Endometrium (tissue), 2 donors: ENCODE measurements around the gene CCNI2.

ENCODE experiments used
- FAIRE-seq: peaks from 2 replicates; lab custom pipeline; 2012; peaks lifted over from hg19 to GRCh38; lab: Jason Lieb, UNC
- donor health status: control.
- donor health status: control.

The CCNI2 gene

DNA sequence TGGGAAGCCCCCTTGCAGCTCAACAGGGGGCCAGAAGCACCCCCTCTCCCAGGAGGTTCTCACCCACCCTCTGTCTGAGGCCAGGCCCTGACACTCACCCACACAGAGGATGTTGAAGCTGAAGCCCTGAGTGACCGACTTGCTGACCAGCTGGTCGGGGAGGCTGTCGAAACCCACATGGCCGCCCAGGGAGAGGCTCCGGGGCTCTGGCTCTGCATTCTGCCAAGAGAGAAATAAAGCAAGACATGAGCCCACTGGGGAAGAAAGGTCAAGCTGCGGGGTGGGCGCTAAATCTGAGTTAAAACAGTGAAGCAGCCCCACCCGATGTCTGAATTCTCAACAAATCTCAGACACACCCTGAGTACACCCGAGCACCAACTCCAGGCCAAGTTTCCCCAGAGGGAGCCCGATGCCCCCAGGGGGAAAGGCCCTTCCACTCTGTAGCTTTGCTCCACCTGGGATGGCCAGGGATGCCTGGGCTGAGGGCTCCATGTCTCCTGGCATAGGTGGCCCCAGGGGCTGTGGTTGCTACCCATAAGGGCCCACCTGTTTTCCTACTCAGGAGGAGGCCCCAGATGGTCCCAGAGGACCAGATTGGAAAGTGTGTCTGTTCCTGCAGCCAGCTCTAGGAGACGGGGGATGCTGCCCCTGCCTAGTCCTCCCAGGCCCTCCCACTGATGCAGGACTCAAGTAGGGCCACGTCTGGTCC, 18.2 kb downstream of the CCNI2 start:
- FAIRE-seq = no peak

DNA sequence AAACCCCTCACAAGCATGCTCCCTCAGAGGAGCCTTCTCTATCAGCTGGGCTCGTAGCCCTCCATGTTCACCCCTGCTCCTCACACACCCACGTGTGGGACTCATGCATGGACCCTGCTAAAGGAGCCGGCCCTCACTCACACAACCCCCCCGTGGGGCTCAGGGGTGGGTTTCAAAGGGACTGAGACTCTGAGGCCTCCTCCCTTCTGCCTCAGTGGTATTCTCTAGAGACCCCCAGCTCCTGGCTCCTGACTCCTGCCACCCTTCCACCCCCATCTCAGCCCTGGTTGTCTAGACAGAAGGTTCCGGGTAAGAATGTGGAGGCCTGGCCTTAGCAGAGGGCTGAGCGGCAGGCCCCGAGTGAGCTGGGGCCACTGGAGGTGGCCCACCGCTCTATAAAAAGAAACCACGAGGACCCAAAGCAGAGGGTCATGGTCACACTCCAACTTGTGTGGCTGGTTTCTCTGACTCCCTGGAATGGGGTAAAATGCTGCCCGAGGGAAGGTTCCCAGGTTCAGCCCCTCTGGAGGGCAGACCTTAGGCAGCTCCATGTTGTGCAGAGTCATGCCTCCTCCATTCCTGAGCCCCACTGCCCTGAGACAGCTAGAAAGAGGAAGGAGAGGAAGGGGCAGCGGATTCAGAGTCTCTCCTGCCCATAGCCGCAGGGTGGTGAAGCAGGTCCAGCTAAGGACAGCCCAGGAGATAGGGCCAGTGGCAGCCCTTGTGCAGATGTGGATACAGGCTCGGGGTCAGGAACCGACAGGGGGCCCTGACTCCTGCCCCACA, 19.0 kb downstream of the CCNI2 start:
- no peak for FAIRE-seq

- no peak for FAIRE-seq
These were observed 19.5 kb downstream of the CCNI2 start for GRCh38 chr5:132766806-132767055.

GRCh38 chr5:132767150-132767549, 19.9 kb downstream of the CCNI2 start:
- FAIRE-seq = no peak

DNA sequence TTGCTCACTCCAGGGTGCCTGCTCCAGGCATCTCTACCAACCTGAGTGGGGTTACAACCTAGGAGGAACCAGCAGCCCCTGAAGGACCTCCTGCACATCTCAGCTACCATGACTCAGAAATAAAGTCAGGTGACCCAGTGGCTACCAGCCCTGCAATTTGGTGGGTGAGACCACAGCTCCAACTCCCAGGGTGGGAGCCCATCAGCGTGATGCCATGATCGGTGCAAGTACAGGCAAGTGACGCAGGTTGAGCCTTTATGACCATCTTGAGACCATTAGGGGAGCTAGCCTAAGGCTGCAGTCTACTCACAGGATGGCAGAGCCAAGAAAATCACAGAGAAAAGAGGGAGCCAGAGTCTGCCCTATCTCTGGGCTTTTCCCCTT, 21.3 kb downstream of the CCNI2 start:
- no peak for FAIRE-seq

DNA sequence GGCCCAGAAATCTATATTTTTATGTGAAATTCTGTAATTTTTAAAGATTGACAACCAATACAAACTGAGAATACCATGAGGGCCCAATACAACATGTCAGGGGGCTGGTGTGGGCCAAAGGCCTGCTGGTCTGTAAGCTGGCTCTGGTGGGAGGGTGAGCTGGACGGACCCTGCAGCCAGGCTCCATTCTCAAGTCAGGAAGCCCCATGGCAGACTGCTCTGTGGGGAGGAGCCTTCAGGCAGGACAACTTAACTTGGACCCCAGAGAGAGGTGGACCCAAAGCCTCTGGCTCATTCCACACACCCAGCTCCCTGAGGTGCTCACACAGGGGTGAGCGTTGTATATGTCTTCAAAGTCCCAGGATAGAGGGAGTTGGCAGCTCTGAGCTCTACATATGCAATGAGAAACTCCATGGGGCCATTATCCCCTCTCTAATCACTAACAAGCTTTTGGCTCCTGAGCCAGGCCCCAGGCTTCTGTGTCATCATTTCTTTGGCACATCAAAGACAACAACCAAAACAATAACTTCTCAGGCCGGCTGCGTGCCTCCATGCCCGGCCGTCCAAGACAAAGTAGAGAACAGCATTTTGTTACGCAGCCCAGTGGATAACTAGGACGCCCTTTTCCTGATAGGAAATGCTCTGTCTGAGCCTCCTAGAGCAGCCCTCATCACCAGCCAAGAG, 23.4 kb downstream of the CCNI2 start:
- no peak for FAIRE-seq

DNA sequence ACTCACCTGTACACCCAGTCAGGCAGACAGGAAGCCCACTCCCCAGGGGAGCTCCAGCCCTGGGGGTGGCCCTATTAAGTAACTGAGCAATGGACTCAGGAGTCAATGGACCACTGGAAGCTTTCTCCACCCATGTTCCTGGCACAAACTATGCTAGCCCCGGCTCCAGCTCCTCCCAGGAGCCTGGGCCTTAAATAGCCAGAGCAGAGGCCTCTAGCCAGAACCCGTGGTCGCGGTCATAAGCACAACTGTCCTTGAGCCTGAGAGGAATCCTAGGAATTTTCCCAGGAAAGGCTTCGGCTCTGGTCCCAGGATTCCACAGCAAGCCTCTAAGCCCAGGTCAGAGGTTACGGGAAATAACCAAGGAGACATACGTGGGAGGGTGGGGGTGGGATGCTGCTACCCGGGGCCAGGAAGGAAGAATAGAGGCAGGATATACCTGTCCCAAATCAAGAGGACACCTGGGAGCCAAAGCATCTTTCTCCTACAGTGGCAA, 24.3 kb downstream of the CCNI2 start:
- no peak for FAIRE-seq

- no peak for FAIRE-seq
These were observed 25.3 kb downstream of the CCNI2 start for GRCh38 chr5:132772291-132773070.

DNA sequence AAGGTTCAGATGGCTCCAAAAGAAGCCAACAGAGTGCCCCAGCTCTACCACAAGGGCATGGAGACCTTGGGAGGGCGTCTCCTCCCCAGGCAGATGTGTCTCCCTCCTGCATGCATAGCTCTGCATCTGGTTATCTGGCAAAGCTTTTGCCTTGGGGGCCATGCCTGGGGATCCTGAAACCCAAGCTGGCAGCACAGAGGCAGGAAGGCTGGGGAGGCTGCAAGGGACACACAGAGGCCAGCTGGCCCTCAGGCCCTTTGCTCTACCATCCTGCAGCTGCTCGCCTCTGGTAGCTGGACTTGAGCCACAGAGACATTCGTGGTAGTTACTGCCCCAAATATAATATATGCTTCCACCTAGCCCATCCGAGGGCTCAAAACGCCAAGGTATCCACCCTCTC, 25.9 kb downstream of the CCNI2 start:
- FAIRE-seq = no peak

DNA sequence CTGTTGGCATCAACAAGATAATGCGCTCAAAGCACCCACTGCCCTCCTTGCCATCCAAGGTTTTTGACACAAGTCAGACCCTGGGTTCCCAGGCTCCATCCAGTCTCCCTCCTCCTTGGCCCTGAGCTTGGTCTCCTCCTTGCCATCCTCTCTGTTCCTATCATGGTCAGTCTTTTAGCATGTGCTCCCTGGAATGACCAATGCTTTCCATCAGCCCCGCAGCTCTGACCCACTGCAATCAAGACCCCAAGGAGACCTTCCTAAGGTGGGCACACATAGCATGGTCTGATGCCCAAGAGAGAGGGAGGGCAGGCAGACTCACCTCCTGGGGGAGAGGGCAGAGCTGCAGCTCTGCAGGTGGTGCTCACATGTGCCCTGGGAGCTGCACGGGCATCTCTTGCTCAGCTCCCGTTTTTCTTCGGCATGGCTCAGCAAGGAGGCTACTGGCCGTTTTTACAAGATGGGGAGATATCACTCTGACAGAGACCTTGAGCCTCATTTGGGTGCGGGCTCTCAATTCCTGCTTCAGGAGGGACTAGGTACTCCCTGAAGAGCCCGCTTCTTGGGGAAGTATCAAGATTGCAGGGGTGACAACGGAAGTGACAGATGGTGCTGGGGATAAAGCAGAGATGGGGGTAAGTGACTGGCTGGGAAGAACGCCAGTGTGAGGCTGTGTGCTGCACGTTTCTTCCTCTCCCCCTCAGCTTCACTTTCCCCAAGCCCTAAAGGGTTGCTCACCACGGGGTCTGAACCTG, 26.6 kb downstream of the CCNI2 start:
- no peak for FAIRE-seq

- no peak for FAIRE-seq
These were observed 27.2 kb downstream of the CCNI2 start for GRCh38 chr5:132774406-132774805.

DNA sequence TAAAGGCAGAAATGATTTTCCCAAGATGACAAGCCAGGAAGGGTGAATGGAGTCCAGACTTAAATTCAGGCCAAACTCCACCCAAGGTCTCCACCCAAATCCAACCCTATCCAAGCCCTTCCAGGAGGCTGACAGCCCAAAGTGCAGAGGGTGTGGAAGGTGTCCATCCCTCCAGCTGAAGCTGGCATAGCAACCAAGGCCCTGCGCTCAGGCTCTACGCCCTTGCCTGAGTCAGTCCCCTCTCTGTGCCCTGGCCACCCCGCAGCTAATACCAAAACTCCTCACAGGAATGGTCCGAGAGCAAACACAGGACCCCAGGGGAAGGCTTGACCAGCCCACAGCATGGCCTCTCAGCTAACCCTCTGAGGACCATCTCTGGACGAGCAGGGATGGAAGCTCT, 27.7 kb downstream of the CCNI2 start:
- no peak for FAIRE-seq

DNA sequence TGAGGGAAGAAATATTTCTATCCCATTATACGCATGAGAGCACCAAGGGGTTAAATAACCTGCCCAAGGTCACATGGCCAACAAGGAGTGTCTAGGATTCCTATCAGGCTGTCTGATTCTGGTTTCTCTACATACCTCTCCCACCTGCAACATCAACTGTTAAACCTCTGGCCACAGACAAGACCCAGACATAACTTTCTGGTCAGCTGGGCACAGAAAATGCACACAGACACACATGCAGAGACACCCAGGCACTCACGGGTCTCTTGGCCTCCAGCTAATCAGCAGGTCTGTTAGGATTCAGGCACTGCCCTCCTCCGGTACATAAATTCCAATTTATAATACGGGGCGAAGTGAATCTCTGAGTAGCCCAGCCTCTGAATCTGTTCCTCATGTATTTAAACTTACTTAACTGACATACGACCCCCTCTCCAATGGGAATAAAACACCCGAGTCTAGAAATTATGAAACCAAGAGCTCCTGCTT, 28.3 kb downstream of the CCNI2 start:
- FAIRE-seq = no peak

DNA sequence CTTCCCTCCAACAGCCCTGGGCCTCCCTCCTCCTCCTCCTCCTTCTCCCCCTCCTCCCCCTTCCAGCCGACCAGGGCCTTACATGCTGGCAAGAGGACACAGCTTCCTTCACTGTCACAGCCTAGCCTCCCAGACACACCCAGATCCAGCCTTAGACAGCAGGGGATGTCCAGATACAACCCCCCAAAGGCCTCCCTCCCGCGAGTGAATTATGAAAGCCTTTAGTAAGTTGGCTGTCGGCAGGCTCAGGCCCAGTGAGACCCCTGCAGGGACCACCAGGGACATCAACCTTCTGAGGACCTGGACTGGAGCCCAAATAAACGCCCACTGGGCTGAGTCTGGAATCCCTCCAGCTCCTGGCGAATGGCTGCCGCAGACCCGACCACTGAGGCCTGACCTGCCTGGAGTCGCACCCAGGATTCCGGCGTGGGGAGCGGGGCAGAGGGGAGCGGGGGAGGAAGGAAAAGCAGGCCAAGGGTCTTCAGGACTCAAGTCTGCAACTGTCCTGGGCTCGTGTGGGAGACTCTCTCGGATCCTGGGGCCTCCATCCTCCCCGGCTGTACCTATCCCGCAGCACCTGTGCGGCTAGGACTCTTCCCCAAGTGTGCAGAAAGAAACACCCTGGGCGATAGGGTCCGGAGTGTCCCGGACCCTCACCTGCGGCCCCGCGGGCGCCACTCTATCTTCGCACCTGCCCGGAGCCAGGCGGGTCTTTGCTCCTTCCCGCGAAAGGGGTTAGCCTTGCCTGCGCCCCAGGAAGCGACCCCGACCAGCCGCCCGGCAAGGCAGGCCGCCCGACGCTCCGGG, 29.1 kb downstream of the CCNI2 start:
- FAIRE-seq = no peak

GRCh38 chr5:132776938-132777208, 29.6 kb downstream of the CCNI2 start:
- FAIRE-seq = no peak

DNA sequence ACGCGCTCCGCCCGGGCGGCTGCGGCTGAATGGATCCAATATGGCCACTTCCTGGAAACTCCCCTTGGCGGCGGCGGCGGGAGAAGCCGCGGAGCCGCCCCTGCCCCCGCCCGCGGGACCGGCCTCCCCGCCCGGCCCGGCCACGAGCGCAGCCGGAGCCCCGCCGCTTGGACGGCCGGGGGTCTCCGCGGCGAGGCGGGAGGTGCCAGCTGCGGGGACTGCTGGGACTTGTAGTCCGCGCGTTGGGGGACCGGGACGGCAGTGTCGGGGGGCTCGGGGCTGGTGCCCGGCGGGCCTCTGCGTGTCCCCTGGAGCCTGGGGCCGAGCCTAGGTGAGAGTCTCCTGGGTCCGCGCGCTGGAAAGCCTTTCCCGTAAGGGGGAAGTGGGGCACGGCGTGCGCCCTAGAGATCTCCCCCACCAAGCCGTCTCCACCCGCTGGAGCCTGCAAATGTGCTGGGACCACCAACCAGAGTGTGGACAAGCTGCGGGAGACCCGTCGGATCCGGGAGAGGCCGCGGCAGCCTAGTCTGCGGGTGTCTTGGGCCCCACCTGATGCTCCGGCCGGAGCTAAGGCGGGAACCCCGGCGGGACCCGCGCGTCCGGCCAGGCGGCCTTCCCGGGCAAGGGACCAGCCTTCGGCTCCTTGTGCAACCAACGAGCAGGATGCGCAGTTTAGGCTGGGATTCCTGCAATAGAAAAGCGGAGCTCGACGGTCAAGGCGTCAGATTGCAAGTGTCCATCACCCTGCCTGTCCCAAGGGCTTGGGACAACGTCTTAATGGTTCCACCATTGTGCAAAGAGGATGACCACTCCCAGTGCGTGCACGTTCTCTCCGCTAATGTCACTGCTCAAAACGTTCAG, 30.2 kb downstream of the CCNI2 start, which contains the start of gene SEPTIN8:
Gene SEPTIN8 (minus strand): TSS at position 31 of the 861 bp plus-strand sequence. CDS start 102 bp downstream, outside the sequence.
- FAIRE-seq = no peak

DNA sequence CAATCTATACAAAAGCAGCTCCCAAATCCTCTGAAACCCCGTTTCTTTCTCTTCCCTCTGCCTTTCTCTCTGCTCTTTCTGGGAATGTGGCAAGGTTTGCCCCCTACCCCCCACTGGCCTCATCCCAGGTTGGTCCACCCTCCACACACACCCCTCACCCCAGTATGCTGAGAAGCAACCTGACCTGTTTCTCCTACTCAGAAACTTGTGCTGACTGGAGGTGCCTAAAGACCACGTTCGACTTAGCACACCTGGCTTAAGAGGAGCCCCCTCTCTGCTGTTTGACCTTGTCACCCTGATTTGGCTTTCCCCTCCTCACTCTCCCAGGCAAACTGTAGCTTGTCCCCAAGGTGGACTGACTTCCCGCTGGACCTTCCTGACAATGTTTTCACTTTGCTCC, 30.9 kb downstream of the CCNI2 start:
- no peak for FAIRE-seq

DNA sequence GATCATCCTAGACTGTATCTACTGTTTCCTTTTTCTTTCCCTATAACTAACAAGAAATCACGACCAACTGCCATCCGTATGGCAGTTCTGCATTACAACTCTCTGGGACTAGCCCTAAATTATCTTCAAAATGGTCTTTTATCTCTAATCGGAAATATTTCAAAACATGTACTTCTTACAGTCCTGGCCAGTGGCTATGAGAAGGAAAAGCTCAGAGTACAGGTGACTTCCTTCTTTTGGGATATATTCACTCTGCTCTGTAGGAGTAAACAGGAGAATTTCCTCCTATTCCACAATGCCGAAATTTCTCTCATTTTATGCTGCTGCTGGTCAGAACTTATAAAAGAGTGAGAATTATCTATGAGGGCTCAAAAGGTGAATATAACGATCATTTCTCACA, 31.6 kb downstream of the CCNI2 start:
- no peak for FAIRE-seq

GRCh38 chr5:132779961-132780360, 32.7 kb downstream of the CCNI2 start:
- FAIRE-seq = no peak

- FAIRE-seq = no peak
These were observed 33.4 kb downstream of the CCNI2 start for GRCh38 chr5:132780577-132780976.
